GM12878 (cell line): Measurements from ENCODE around the gene IL1RAPL1. TPM values are rescaled to one million over a fixed set of nuclear protein-coding genes. Genes with fewer than 3 reads are reported as not detected.

Source experiments
- ATAC-seq: fragments of 200-7000 bp; cut with Tn5 transposase; 3 replicates; pipeline ENCODE4 v1.9.1; 2020; ENCODE audit warnings: mild to moderate bottlenecking, moderate library complexity
- BruUV-seq: library from RNA; stranded (reverse); fragments of 400-500 nt; replicated peaks from 2 replicates; lab custom pipeline; 2021; lab: Mats Ljungman, UMichigan
- CTCF ChIA-PET: fragments of 300-600 bp; sonication (Branson Sonifier 250); formaldehyde crosslinking; extraction: SDS; loops from one replicate; lab custom pipeline; 2021; ENCODE audit warnings: inconsistent platforms; lab: Yijun Ruan, JAX
- POLR2A ChIA-PET: fragments of 350-600 bp; formaldehyde crosslinking; extraction: SDS; loops from one replicate; lab custom pipeline; 2021; ENCODE audit warnings: inconsistent platforms; lab: Charles Lee
- RAD21 ChIA-PET: fragments of 300-600 bp; sonication (Branson Sonifier 250); formaldehyde crosslinking; loops from one replicate; lab custom pipeline; 2023; ENCODE audit warnings: antibody characterized with exemption; ENCODE audit not compliant: unreplicated experiment; lab: Charles Lee
- SMC1A ChIA-PET: fragments of 300-600 bp; sonication (Branson Sonifier 250); formaldehyde crosslinking; loops from one replicate; lab custom pipeline; 2023; ENCODE audit not compliant: unreplicated experiment, uncharacterized antibody; lab: Charles Lee
- DNase-seq: peaks from one replicate; pipeline ENCODE4 v3.0.0-alpha.2; 2011; ENCODE audit warnings: low read depth, low spot score
- FAIRE-seq: peaks from 3 replicates; lab custom pipeline; 2011; peaks lifted over from hg19 to GRCh38; lab: Jason Lieb, UNC
- H2AFZ ChIP-seq: 2 replicates; pipeline ENCODE4 v1.6.0; 2011; ENCODE audit warnings: low read depth, low read length, control low read depth; ENCODE audit not compliant: control insufficient read depth
- H3K27ac ChIP-seq: 2 replicates; pipeline ENCODE4 v1.5.1; 2011; ENCODE audit warnings: control low read depth; ENCODE audit not compliant: control insufficient read depth, insufficient read depth
- H3K27me3 ChIP-seq, 2 experiments: replicated peaks in 1 of 2; 2 replicates each; pipeline versions ENCODE4 v1.6.0 to v1.6.1; 2011; ENCODE audit warnings: low read length in 1 of 2; ENCODE audit not compliant: control insufficient read depth in 2 of 2, insufficient read depth in 2 of 2
- H3K36me3 ChIP-seq, 2 experiments: 2 replicates each; pipeline ENCODE4 v1.5.1; 2011; ENCODE audit warnings: low read length in 1 of 2; ENCODE audit not compliant: control insufficient read depth in 2 of 2, insufficient read depth in 2 of 2
- H3K4me1 ChIP-seq: 2 replicates; pipeline ENCODE4 v1.6.1; 2011; ENCODE audit warnings: mild to moderate bottlenecking, low read length, moderate library complexity, mixed read lengths; ENCODE audit not compliant: control insufficient read depth, insufficient read depth
- H3K4me2 ChIP-seq: 2 replicates; pipeline ENCODE4 v1.6.0; 2011; ENCODE audit warnings: control low read depth; ENCODE audit not compliant: control insufficient read depth, insufficient read depth
- H3K4me3 ChIP-seq: fragments of 200-600 bp; sonication (generic); 2 replicates; pipeline ENCODE4 v1.5.1; 2016
- H3K79me2 ChIP-seq: 2 replicates; pipeline ENCODE4 v1.6.0; 2011; ENCODE audit warnings: low read length; ENCODE audit not compliant: control insufficient read depth, insufficient read depth
- H3K9ac ChIP-seq: 2 replicates; pipeline ENCODE4 v1.8.0; 2011; ENCODE audit warnings: low read length, control low read depth, mixed read lengths; ENCODE audit not compliant: control insufficient read depth, insufficient read depth
- H3K9me3 ChIP-seq: replicated peaks from 3 replicates; pipeline ENCODE4 v1.5.1; 2011; ENCODE audit warnings: mild to moderate bottlenecking, low read length; ENCODE audit not compliant: control insufficient read depth, insufficient read depth
- H4K20me1 ChIP-seq: 2 replicates; pipeline ENCODE4 v1.6.0; 2011; ENCODE audit not compliant: control insufficient read depth, insufficient read depth
- HDGF ChIP-seq: fragments of 450-650 bp; IDR thresholded peaks from 2 replicates; pipeline ENCODE4 v1.6.1; 2016; ENCODE audit warnings: antibody characterized with exemption
- IKZF1 ChIP-seq: fragments of 450-650 bp; conservative IDR thresholded peaks from 2 replicates; pipeline ENCODE4 v1.6.1; 2017; ENCODE audit warnings: antibody characterized with exemption, mild to moderate bottlenecking
- SREBF2 ChIP-seq: IDR thresholded peaks from 2 replicates; pipeline ENCODE4 v1.6.1; 2012; ENCODE audit warnings: mild to moderate bottlenecking, low read length
- YY1 ChIP-seq: IDR thresholded peaks from 2 replicates; pipeline ENCODE4 v1.6.1; 2011; ENCODE audit warnings: low read depth, mild to moderate bottlenecking, low read length
- ZNF24 ChIP-seq: fragments of 450-650 bp; IDR thresholded peaks from 2 replicates; pipeline ENCODE4 v1.6.1; 2017; ENCODE audit warnings: antibody characterized with exemption, mild to moderate bottlenecking
- WGBS: methylation state at CpG from one replicate; pipeline ENCODE4 v1.1.6; 2016; ENCODE audit warnings: low lambda C conversion rate; ENCODE audit not compliant: insufficient replicate concordance, insufficient coverage; ENCODE audit errors: missing lambda C conversion rate; 5-methylcytosine and 5-hydroxymethylcytosine counted together
- in situ Hi-C: fragments of 300-500 bp; cut with MboI; formaldehyde crosslinking; loops from 9 replicates; pipeline ENCODE4 v1.14.3; 2018; ENCODE audit warnings: mixed read lengths
- intact Hi-C: fragments of 100-400 bp; cut with micrococcal nuclease; formaldehyde crosslinking; loops from one replicate; pipeline ENCODE4 v1.14.2; 2022; ENCODE audit not compliant: unreplicated experiment
- polyA plus RNA-seq, 11 experiments: library from polyadenylated mRNA; depleted of rRNA in 4 of 11; unstranded in 6 of 11; stranded (reverse) in 5 of 11; fragments of >200 nt; fragmentation: Nextera tagmentation in 4 of 11; fragmentation: Illumina TruSeq in 1 of 11; extraction: Ambion mirVana in 4 of 11; extraction: Trizol in 1 of 11; gene quantifications; 1 replicate in 1 of 11; 2 replicates in 10 of 11; pipeline versions ENCODE4 v1.2.1 to v1.2.3, GENCODE V29; 2011 to 2016; ENCODE audit warnings: inconsistent platforms in 2 of 11, missing spikeins in 2 of 11, low read depth in 1 of 11
- total RNA-seq, 4 experiments: library from RNA; depleted of rRNA in 3 of 4; stranded (reverse); fragments of >200 nt in 3 of 4; fragmentation: Illumina TruSeq in 1 of 4; extraction: Trizol in 1 of 4; gene quantifications; 2 replicates each; pipeline versions ENCODE4 v1.2.1 to v1.2.3, GENCODE V29; 2013 to 2021
- TF ChIP-seq, protein P1 (sequence below): fragments of 450-650 bp; formaldehyde crosslinking; IDR thresholded peaks from 2 replicates; pipeline ENCODE4 v1.5.0; 2022; ENCODE audit warnings: mild to moderate bottlenecking, missing genetic modification characterization
- TF ChIP-seq, protein P2 (sequence below): fragments of 450-650 bp; IDR thresholded peaks from 2 replicates; pipeline ENCODE4 v1.6.1; 2017; ENCODE audit warnings: low read depth, mild to moderate bottlenecking, moderate library complexity
- TF ChIP-seq, protein P3 (sequence below), 3 experiments: IDR thresholded peaks in 2 of 3; conservative IDR thresholded peaks in 1 of 3; 2 replicates each; pipeline ENCODE4 v1.5.1; 2011; ENCODE audit warnings: low read depth in 3 of 3, low read length in 3 of 3, mild to moderate bottlenecking in 3 of 3, control low read depth in 2 of 3, moderate library complexity in 2 of 3, inconsistent platforms in 1 of 3, mixed read lengths in 1 of 3; ENCODE audit not compliant: control insufficient read depth in 2 of 3, insufficient read depth in 1 of 3; ENCODE audit errors: extremely low read depth in 1 of 3

The IL1RAPL1 gene
- total and polyA plus RNA-seq, 10 of the 15 experiments (the other 5 are each of a cell fraction or from before 2014, with no cell fraction given), result not detected

DNA sequence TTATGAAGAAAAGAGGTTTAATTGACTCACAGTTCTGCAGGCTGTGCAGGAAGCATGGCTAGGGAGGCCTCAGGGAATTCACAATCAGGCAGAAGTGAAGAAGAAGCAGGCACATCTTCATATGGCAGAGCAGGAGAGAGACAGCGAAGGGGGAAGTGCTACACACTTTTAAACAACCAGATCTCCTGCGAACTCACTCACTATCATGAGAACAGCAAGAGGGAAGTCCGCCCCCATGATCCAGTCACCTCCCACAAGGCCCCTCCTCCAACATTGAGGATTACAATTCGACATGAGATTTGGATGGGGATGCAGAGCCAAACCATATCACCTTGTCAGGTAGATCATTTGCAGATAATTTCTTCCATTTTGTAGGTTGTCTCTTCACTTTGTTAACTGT is 1072.7 kb downstream of the IL1RAPL1 start:
- in situ Hi-C loops, result no loop called here
- 51% methylated on average over 4 of the region's 4 CpGs for WGBS
- Histone ChIP-seq H3K27ac (no peak overlapping the region), H3K4me3 (no peak overlapping the region), H3K79me2 (no peaks in the 10 kb centered on the region), H3K4me1 (0 out of 2 replicates have a peak, but pooled peaks cover 3% of the 10 kb centered on the region)
- CTCF ChIA-PET, result no interaction called here
- no peak for DNase-seq
- TF ChIP-seq, protein P1, sequence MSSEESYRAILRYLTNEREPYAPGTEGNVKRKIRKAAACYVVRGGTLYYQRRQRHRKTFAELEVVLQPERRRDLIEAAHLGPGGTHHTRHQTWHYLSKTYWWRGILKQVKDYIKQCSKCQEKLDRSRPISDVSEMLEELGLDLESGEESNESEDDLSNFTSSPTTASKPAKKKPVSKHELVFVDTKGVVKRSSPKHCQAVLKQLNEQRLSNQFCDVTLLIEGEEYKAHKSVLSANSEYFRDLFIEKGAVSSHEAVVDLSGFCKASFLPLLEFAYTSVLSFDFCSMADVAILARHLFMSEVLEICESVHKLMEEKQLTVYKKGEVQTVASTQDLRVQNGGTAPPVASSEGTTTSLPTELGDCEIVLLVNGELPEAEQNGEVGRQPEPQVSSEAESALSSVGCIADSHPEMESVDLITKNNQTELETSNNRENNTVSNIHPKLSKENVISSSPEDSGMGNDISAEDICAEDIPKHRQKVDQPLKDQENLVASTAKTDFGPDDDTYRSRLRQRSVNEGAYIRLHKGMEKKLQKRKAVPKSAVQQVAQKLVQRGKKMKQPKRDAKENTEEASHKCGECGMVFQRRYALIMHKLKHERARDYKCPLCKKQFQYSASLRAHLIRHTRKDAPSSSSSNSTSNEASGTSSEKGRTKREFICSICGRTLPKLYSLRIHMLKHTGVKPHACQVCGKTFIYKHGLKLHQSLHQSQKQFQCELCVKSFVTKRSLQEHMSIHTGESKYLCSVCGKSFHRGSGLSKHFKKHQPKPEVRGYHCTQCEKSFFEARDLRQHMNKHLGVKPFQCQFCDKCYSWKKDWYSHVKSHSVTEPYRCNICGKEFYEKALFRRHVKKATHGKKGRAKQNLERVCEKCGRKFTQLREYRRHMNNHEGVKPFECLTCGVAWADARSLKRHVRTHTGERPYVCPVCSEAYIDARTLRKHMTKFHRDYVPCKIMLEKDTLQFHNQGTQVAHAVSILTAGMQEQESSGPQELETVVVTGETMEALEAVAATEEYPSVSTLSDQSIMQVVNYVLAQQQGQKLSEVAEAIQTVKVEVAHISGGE (CRISPR knock-in tag), result no peak
- TF ChIP-seq HDGF (no peak), IKZF1 (no peak)
- TF ChIP-seq, all 136 proteins: peak for 0
- intact Hi-C loops, result no loop called here
- ChIA-PET POLR2A (no interaction called here), SMC1A (interaction anchor here (1.0 kb wide), 1 partner anchor 8 kb away, joined by 3 read pairs; no protein-coding TSS in a partner anchor), RAD21 (no interaction called here)
- Histone ChIP-seq H3K9me3 (no peaks in the 10 kb centered on the region; the same call in 2 of the 3 replicates), H3K27me3 (no peaks in the 10 kb centered on the region), H3K9ac (no peak overlapping the region), H4K20me1 (no peaks in the 10 kb centered on the region), H3K4me2 (no peak overlapping the region), H3K36me3 (no peaks in the 10 kb centered on the region), H2AFZ (no peak overlapping the region)
- no peak for FAIRE-seq
- no TSS peak for BruUV-seq
- no peak for ATAC-seq

DNA sequence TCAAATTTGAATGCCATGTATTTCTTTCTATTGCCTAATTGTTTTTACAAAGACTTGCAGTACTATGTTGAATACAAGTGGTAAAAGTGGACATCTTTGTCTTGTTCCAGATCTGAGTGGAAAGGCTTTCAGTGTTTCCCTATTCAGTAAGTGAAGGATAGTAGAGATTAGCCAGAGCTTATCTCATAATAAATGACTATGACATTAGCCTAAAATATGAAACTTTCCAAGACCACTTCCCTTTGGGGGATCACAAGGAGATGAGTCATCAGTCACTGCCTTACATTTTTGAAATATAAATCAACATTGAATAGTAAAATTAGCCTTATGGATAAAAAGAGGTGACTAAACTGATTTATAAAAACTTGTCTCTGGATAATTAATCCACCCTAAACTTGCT is 1074.0 kb downstream of the IL1RAPL1 start:
- Histone ChIP-seq H3K9me3 (no peaks in the 10 kb centered on the region; the same call in 1 of the 3 replicates), H3K4me2 (no peak overlapping the region), H2AFZ (no peak overlapping the region), H3K27ac (no peak overlapping the region), H3K36me3 (no peaks in the 10 kb centered on the region), H3K79me2 (no peaks in the 10 kb centered on the region), H3K4me1 (0 out of 2 replicates have a peak, but pooled peaks cover 3% of the 10 kb centered on the region), H3K9ac (no peak overlapping the region), H3K27me3 (no peaks in the 10 kb centered on the region), H3K4me3 (no peak overlapping the region), H4K20me1 (no peaks in the 10 kb centered on the region)
- no peak for DNase-seq
- ChIA-PET CTCF (no interaction called here), POLR2A (no interaction called here), RAD21 (no interaction called here), SMC1A (interaction anchor here (0.7 kb wide), 1 partner anchor 23 kb away, joined by 3 read pairs; no protein-coding TSS in a partner anchor)
- intact Hi-C loops (no loop called here), in situ Hi-C loops (no loop called here)
- no peak for ATAC-seq
- BruUV-seq, result no TSS peak
- FAIRE-seq, result no peak
- TF ChIP-seq ZNF24 (no peak), YY1 (no peak), SREBF2 (no peak)
- TF ChIP-seq, protein P2, sequence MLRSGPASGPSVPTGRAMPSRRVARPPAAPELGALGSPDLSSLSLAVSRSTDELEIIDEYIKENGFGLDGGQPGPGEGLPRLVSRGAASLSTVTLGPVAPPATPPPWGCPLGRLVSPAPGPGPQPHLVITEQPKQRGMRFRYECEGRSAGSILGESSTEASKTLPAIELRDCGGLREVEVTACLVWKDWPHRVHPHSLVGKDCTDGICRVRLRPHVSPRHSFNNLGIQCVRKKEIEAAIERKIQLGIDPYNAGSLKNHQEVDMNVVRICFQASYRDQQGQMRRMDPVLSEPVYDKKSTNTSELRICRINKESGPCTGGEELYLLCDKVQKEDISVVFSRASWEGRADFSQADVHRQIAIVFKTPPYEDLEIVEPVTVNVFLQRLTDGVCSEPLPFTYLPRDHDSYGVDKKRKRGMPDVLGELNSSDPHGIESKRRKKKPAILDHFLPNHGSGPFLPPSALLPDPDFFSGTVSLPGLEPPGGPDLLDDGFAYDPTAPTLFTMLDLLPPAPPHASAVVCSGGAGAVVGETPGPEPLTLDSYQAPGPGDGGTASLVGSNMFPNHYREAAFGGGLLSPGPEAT, result no peak
- TF ChIP-seq, protein P3, sequence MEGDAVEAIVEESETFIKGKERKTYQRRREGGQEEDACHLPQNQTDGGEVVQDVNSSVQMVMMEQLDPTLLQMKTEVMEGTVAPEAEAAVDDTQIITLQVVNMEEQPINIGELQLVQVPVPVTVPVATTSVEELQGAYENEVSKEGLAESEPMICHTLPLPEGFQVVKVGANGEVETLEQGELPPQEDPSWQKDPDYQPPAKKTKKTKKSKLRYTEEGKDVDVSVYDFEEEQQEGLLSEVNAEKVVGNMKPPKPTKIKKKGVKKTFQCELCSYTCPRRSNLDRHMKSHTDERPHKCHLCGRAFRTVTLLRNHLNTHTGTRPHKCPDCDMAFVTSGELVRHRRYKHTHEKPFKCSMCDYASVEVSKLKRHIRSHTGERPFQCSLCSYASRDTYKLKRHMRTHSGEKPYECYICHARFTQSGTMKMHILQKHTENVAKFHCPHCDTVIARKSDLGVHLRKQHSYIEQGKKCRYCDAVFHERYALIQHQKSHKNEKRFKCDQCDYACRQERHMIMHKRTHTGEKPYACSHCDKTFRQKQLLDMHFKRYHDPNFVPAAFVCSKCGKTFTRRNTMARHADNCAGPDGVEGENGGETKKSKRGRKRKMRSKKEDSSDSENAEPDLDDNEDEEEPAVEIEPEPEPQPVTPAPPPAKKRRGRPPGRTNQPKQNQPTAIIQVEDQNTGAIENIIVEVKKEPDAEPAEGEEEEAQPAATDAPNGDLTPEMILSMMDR (IDR thresholded peaks at IDR 0.05 in 2 of 3, conservative IDR thresholded peaks at IDR 0.05 in 1 of 3; ENCODE audit: control insufficient read depth in 2 of 3, extremely low read depth in 1 of 3, insufficient read depth in 1 of 3, low read depth in 3 of 3, low read length in 3 of 3), result no peak
